Neural cell (in vitro differentiated cells): ENCODE data around the gene PLCB1.

Experiments used
- EZH2 ChIP-seq: fragments of 200-600, 300-800 bp; shearing (Covaris generic), sonication (generic); IDR thresholded peaks from 2 replicates; pipeline ENCODE4 v1.6.1; 2014; ENCODE audit warnings: antibody characterized with exemption, low read length, borderline replicate concordance, mild to moderate bottlenecking; ENCODE audit not compliant: insufficient read depth, poor library complexity, severe bottlenecking
- MXI1 ChIP-seq: fragments of 450-650 bp; conservative IDR thresholded peaks from 2 replicates; pipeline ENCODE4 v1.6.1; 2014; ENCODE audit warnings: antibody characterized with exemption, mild to moderate bottlenecking; ENCODE audit not compliant: poor library complexity, severe bottlenecking
- POLR2AphosphoS5 ChIP-seq: IDR thresholded peaks from 2 replicates; pipeline ENCODE4 v1.6.1; 2012
- RAD21 ChIP-seq: fragments of 450-650 bp; conservative IDR thresholded peaks from 2 replicates; pipeline ENCODE4 v1.6.1; 2014; ENCODE audit warnings: antibody characterized with exemption, mild to moderate bottlenecking, moderate library complexity
- TF ChIP-seq, protein P1 (sequence below): fragments of 450-650 bp; IDR thresholded peaks from 2 replicates; pipeline ENCODE4 v1.5.1; 2014; ENCODE audit warnings: antibody characterized with exemption, mild to moderate bottlenecking, moderate library complexity; ENCODE audit not compliant: poor library complexity, severe bottlenecking

DNA sequence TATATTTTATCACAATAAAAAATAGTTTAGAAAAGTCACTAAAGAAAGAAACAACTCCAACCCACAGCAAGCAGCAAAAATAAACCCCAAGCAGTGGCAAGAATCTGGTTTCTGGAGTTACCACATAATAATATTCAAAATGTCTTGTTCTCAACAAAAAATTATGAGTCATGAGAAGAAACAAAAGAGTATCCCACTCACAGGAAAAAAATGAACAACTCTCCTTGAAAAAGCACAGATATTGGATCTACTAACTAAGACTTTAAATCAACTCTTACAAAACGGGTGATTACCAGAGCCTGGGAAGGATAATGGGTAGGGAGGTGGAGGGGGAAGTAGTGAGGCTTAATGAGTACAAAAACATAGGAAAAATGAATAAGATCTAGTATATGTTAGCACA is 425.6 kb downstream of the PLCB1 start:
- TF ChIP-seq POLR2AphosphoS5 (no peak), EZH2 (no peak), MXI1 (no peak), RAD21 (no peak)
- TF ChIP-seq, protein P1, sequence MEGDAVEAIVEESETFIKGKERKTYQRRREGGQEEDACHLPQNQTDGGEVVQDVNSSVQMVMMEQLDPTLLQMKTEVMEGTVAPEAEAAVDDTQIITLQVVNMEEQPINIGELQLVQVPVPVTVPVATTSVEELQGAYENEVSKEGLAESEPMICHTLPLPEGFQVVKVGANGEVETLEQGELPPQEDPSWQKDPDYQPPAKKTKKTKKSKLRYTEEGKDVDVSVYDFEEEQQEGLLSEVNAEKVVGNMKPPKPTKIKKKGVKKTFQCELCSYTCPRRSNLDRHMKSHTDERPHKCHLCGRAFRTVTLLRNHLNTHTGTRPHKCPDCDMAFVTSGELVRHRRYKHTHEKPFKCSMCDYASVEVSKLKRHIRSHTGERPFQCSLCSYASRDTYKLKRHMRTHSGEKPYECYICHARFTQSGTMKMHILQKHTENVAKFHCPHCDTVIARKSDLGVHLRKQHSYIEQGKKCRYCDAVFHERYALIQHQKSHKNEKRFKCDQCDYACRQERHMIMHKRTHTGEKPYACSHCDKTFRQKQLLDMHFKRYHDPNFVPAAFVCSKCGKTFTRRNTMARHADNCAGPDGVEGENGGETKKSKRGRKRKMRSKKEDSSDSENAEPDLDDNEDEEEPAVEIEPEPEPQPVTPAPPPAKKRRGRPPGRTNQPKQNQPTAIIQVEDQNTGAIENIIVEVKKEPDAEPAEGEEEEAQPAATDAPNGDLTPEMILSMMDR, result no peak
